GM19043 (cell line): ENCODE results near the gene ELOVL1.
"Not testable (repeated sequence)": the region's sequence is repeated elsewhere in the genome, so short reads cannot be mapped to it uniquely, and the experiment has no call there.

Experiments used
- ATAC-seq: cut with Tn5 transposase; IDR thresholded peaks from one replicate; pipeline ENCODE4 v1.9.1; 2021; ENCODE audit warnings: low read depth; ENCODE audit not compliant: unreplicated experiment

The ELOVL1 gene

GRCh38 chr1:43382027-43382779 is 14.4 kb upstream of the ELOVL1 start:
- no peak for ATAC-seq

- no peak for ATAC-seq
These were observed 13.8 kb upstream of the ELOVL1 start for GRCh38 chr1:43381612-43382011.

GRCh38 chr1:43379476-43379875 is 11.7 kb upstream of the ELOVL1 start:
- ATAC-seq: no peak

GRCh38 chr1:43377831-43378230 is 10.0 kb upstream of the ELOVL1 start:
- no peak for ATAC-seq

GRCh38 chr1:43376723-43377235 is 9.0 kb upstream of the ELOVL1 start:
- ATAC-seq: no peak

GRCh38 chr1:43373066-43373940 is 5.5 kb upstream of the ELOVL1 start:
- ATAC-seq: no peak

DNA sequence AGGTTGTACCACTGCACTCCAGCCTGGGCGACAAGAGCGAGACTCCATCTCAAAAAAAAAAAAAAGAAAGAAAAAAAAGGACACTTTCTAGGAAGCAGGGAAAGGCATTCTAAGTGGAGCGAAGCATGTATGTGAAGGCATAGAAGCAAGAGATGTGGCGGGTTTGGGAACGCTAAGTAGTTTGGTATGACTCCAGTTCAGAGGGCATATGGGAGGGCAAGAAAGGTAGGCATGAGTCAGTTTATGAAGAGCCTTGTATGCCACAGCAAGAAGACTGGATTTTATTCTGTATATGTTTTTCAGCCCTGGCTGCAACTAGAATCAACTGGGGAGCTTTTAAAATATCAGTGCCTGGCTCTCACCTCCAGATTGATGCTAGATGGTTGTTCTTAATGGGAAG is 4.4 kb upstream of the ELOVL1 start:
- no peak for ATAC-seq

DNA sequence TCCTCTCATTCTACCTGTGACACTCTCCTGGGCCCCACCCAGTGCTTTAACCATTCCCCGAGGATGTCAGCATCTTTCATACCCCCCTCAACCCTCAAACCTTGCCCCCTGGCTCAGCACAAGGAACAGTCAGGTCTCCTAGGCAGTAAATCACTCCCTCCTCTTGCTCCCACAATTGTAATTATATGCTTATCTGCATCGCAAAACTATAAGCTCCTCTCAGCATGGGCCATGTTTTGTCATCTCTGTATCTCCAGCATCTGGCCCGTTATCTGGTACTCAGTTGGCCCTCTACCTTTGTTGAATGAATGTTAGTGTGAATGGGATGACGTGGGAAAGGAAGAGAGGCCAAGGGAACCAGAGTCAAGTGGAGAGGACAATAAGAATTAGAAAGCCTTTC is 2.8 kb upstream of the ELOVL1 start:
- ATAC-seq: no peak

GRCh38 chr1:43369779-43370178 is 2.0 kb upstream of the ELOVL1 start:
- not testable (repeated sequence) for ATAC-seq

GRCh38 chr1:43368646-43369020 is 822 bp upstream of the ELOVL1 start:
- ATAC-seq: no peak

DNA sequence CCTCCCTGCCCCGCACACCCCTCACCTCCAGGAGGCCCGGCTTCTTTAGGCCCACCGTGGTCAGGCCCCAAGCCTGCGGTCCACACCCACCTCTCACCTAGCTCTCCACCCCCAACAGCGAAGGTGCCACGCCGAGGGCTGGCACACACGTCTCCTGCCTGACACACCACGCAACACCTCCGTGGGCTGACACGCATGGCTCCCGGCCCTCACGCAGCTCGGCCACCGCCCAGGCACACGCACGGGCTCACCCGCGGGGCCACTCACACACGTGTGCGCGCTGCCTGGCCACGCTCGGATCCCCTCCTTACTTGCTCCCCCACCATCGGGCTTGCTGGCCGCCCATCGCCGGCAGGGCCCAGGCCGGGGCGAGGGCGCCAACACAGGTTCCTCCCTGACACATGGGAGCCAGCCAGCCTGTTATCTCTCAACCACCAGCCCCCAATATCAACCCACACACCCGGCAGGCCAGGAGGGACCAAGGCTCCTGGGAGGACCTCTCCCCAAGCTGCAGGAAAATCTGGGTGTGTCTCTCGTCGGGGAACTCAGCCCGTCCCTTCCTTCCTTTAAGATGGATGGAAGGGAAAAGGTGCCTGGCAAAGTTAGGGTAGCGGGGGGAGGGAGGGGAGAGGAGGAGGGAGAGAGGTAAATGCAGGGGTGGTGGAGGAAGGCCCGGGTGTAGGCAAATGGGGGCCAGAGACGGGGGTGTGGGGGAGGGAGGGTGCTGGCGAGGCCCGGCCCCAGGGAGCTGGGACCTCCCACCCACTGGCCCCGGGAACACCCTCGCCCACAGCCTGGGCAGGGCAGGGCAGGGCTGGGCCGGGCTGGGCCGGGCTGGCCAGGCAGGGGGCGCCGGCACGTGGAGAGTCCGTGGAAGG is 546 bp downstream of the ELOVL1 start:
- ATAC-seq: peak; percentile 35

GRCh38 chr1:43366601-43367025 is 1.2 kb downstream of the ELOVL1 start:
- ATAC-seq: no peak

DNA sequence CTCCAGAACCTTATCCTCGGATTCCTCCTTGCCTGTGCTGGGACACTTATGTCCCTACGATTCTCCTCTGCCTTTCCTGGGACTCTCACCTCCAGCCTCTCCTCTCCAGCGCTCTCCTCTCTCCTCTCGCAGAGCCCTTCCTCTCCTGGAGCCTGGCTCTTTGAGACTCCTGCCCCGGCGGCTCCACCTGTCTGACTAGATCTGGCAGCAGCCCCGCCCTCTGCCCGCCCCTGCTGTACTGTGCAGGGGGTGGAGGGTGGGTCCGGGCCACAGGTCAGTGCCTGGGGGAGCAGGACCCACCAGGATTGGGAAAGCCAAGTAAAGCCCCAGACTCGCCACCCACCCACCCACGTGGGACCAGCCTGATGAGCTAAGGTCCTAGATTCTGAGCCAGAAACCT is 1.6 kb downstream of the ELOVL1 start:
- no peak for ATAC-seq

- ATAC-seq: no peak
These were observed 2.1 kb downstream of the ELOVL1 start for GRCh38 chr1:43365678-43366077.

DNA sequence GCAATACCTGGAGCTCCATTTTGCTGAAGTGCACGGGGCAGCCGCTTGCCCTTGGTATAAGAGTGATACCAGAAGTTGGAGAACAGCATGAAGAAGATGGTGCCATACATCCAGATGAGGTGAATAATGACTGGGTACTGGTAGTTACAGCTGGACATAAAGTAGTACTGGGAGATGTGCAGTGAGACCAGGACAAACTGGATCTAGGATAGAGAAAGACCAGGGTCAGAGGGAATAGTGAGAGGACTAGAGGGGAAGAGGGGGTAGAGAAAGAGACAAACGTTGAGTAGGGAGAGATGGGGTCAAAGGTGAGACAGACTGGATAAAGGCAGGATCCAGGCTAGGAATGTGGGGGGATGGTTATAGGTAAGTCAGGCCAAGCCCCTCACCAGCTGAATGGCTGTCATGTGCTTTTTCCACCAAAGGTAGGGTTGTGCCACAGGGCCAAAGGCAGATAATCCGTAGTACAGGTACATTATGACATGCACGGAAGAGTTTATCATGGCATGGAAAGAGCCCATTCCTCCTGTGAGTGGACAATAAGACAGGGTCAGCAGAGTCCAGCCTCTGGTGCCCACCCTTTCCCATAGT is 3.8 kb downstream of the ELOVL1 start:
- ATAC-seq: no peak

GRCh38 chr1:43363283-43363934 is 4.4 kb downstream of the ELOVL1 start:
- no peak for ATAC-seq

GRCh38 chr1:43360616-43361015 is 7.2 kb downstream of the ELOVL1 start:
- ATAC-seq: no peak

GRCh38 chr1:43359696-43360095 is 8.1 kb downstream of the ELOVL1 start:
- ATAC-seq: no peak

DNA sequence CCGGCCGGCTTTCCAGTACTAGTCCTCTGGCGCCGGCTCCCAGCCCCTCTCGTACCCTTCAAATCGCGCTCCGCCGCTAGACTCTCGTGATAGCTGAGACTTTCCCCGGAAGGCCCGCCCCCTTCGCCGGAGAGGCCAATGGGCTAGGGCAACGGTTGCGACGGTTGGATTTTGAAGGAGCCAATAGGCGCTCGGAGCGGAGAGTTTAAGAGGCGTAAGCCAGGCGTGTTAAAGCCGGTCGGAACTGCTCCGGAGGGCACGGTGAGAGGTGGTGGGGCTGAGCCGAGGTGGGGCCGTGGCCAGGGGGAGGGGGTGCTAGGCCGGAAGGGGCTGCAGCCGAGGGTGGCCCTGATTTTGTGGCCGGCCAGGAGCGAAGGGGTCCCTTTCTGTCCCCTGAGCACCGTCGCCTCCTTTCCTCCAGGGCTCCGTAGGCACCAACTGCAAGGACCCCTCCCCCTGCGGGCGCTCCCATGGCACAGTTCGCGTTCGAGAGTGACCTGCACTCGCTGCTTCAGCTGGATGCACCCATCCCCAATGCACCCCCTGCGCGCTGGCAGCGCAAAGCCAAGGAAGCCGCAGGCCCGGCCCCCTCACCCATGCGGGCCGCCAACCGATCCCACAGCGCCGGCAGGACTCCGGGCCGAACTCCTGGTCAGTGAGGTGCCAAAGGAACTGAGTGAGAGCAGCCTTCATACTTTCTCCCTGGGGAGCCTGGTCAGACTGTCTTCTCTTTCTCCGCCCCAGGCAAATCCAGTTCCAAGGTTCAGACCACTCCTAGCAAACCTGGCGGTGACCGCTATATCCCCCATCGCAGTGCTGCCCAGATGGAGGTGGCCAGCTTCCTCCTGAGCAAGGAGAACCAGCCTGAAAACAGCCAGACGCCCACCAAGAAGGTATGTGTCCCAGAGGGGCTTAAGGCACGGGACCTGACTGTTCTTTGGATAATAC is 8.8 kb downstream of the ELOVL1 start, which contains the start of gene CDC20:
Gene CDC20, plus strand, starts transcription at position 236 of the 948 bp plus-strand sequence. Its CDS starts 235 bp downstream, at position 471.
- peak; percentile 95 for ATAC-seq
